Peyer's patch (tissue), 4 donors: ENCODE data around the gene ASB8. TPM values are rescaled to one million over a fixed set of nuclear protein-coding genes. Genes with fewer than 3 reads are reported as not detected.

Experiments
- DNase-seq, 3 donors: peaks; one replicate each; pipeline ENCODE4 v3.0.0-alpha.2; 2017 to 2019
- H3K27ac ChIP-seq, 4 donors: fragments of 200-600 bp; sonication (generic); one replicate each; pipeline ENCODE4 v1.5.1; 2016 to 2019
- H3K27me3 ChIP-seq, 2 donors: fragments of 200-600 bp; sonication (generic); one replicate each; pipeline ENCODE4 v1.5.1; 2019
- H3K36me3 ChIP-seq, 3 donors: fragments of 200-600 bp; sonication (generic); one replicate each; pipeline ENCODE4 v1.5.1; 2016 to 2019
- H3K4me1 ChIP-seq, 4 donors: fragments of 200-600 bp; sonication (generic); one replicate each; pipeline ENCODE4 v1.5.1; 2016 to 2019
- H3K4me3 ChIP-seq, 4 donors: fragments of 200-600 bp; sonication (generic); 1 replicate in 3 of 4; 2 replicates in 1 of 4; pipeline ENCODE4 v1.5.1; 2016 to 2019; ENCODE audit warnings: mild to moderate bottlenecking in 1 of 4
- H3K9me3 ChIP-seq, 4 donors: fragments of 200-600 bp; sonication (generic); one replicate each; pipeline ENCODE4 v1.5.1; 2016 to 2019; ENCODE audit warnings: mild to moderate bottlenecking in 1 of 4
- CTCF ChIP-seq, 6 experiments: fragments of 450-650 bp in 4 of 6; fragments of 200-600 bp in 2 of 6; sonication (generic) in 1 of 6; IDR thresholded peaks; one replicate each; pipeline ENCODE4 v1.5.1; 2017 to 2019; ENCODE audit warnings: antibody characterized with exemption in 6 of 6, mild to moderate bottlenecking in 3 of 6, moderate library complexity in 1 of 6
- POLR2A ChIP-seq, 2 donors: fragments of 450-650 bp; IDR thresholded peaks; one replicate each; pipeline ENCODE4 v1.5.1; 2017; ENCODE audit warnings: antibody characterized with exemption in 2 of 2, mild to moderate bottlenecking in 2 of 2, moderate library complexity in 2 of 2
- total RNA-seq, 4 donors: library from RNA; depleted of rRNA; stranded (reverse); fragments of >200 nt; gene quantifications; one replicate each; pipeline ENCODE4 v1.1.0, GENCODE V29; 2016

Gene ASB8
- total RNA-seq, 4 donors from 2014 or later = 16.5 to 40.8 (median 33.7) TPM

GRCh38 chr12:48145981-48146380 lies 11.3 kb downstream of the ASB8 start:
- Histone ChIP-seq H3K9me3 (no peaks in the 10 kb centered on the region), H3K36me3 (peaks cover 0 to 94% (median 0%) of the 10 kb centered on the region in 3 donors), H3K4me3 (no peak overlapping the region), H3K27ac (no peak overlapping the region), H3K4me1 (no peaks in the 10 kb centered on the region), H3K27me3 (no peaks in the 10 kb centered on the region)
- TF ChIP-seq CTCF (IDR thresholded peaks at IDR 0.05) (no peak), POLR2A (IDR thresholded peaks at IDR 0.05) (no peak)
- no peak for DNase-seq

GRCh38 chr12:48143898-48144297 lies 13.4 kb downstream of the ASB8 start:
- Histone ChIP-seq H3K4me1 (no peaks in the 10 kb centered on the region), H3K9me3 (no peaks in the 10 kb centered on the region), H3K36me3 (peaks cover 0 to 92% (median 0%) of the 10 kb centered on the region in 3 donors), H3K27me3 (no peaks in the 10 kb centered on the region), H3K27ac (no peak overlapping the region), H3K4me3 (no peak overlapping the region)
- TF ChIP-seq POLR2A (IDR thresholded peaks at IDR 0.05) = no peak
- TF ChIP-seq CTCF (IDR thresholded peaks at IDR 0.05) = no peak
- no peak for DNase-seq

- no peak for DNase-seq
- Histone ChIP-seq H3K27me3 (no peaks in the 10 kb centered on the region), H3K36me3 (peaks cover 0 to 86% (median 0%) of the 10 kb centered on the region in 3 donors)
These were observed 14.3 kb downstream of the ASB8 start for GRCh38 chr12:48142818-48143674.

GRCh38 chr12:48135027-48135426 lies 22.3 kb downstream of the ASB8 start:
- H3K4me1 ChIP-seq = no peaks in the 10 kb centered on the region
- H3K4me3 ChIP-seq = no peak overlapping the region
- no peak for DNase-seq
- H3K36me3 ChIP-seq = peaks cover 0 to 56% (median 0%) of the 10 kb centered on the region in 3 donors
- no peak overlapping the region for H3K27ac ChIP-seq
- no peaks in the 10 kb centered on the region for H3K9me3 ChIP-seq
- no peaks in the 10 kb centered on the region for H3K27me3 ChIP-seq
- no peak for TF ChIP-seq POLR2A (IDR thresholded peaks at IDR 0.05)
- TF ChIP-seq CTCF (IDR thresholded peaks at IDR 0.05) = no peak

More at GRCh38 chr12:48142818-48143674, 14.3 kb downstream of the ASB8 start:
- Histone ChIP-seq H3K4me3 (no peak overlapping the region), H3K9me3 (no peaks in the 10 kb centered on the region), H3K27ac (no peak overlapping the region), H3K4me1 (no peaks in the 10 kb centered on the region)
- no peak for TF ChIP-seq CTCF (IDR thresholded peaks at IDR 0.05)
- TF ChIP-seq POLR2A (IDR thresholded peaks at IDR 0.05) = no peak

- no peaks in the 10 kb centered on the region for H3K4me1 ChIP-seq
- no peak overlapping the region for H3K4me3 ChIP-seq
- DNase-seq = no peak
- H3K36me3 ChIP-seq = peaks cover 0 to 47% (median 0%) of the 10 kb centered on the region in 3 donors
- no peak overlapping the region for H3K27ac ChIP-seq
- no peak for TF ChIP-seq CTCF (IDR thresholded peaks at IDR 0.05)
- TF ChIP-seq POLR2A (IDR thresholded peaks at IDR 0.05) = no peak
- no peaks in the 10 kb centered on the region for H3K27me3 ChIP-seq
- H3K9me3 ChIP-seq = no peaks in the 10 kb centered on the region
These were observed 24.5 kb downstream of the ASB8 start for GRCh38 chr12:48132826-48133225.
